HG02870 (cell line): ENCODE data around the gene COL4A1.

ENCODE experiments used
- ATAC-seq: cut with Tn5 transposase; IDR thresholded peaks from one replicate; pipeline ENCODE4 v1.9.1; 2021; ENCODE audit warnings: mild to moderate bottlenecking, moderate library complexity; ENCODE audit not compliant: unreplicated experiment

COL4A1 gene

DNA sequence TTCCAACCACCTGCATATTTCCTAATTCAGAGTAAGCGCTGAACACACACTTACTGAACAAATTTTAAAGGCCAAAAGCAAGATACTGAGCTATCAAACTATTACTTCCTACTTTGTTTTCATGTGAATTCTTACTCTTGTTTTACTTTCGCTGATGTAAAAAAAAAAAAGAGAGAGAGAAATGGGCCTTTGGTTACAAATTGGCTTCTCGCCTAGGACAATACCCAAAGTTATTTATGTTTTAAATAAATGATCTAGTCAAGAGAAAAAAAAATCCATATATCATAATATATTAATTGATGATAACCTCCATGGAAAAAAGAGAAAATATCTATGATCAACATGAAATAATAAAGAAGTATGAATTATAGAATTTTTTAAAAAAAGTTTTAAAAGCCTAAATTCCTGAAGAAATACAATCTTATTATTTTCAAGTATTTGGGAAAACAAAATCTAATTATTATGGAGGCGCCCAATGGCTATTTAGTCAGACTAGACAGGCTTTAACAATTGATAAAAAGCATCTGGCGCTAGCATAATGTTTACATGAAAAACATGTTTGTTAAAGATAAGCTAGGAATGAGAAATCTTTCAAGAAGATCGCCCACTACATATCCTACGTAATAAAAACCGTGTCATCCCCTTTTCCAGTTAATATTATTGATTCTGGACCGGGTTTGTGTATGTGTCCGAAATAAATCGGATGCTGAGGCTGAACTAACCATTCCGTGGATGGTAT, 9.0 kb downstream of the COL4A1 start:
- no peak for ATAC-seq

DNA sequence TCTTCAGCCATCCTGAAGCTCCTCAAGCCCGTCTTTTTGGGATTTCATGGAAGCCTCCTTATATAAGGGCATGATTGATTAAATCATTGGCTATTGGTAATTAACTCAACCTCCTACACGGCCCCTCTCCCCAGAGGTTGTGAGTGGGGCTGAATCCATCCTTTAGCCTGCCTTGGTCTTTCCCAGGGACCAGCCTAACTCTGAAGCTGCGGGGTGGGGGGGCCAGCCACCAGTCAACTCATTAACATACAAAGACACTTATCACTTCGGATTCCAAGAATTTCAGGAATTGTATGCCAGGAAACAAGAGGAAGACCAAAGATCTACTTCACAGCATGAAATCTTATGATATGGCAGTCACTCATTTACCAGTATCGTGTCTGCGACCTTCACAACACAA, 9.9 kb downstream of the COL4A1 start:
- ATAC-seq: no peak

DNA sequence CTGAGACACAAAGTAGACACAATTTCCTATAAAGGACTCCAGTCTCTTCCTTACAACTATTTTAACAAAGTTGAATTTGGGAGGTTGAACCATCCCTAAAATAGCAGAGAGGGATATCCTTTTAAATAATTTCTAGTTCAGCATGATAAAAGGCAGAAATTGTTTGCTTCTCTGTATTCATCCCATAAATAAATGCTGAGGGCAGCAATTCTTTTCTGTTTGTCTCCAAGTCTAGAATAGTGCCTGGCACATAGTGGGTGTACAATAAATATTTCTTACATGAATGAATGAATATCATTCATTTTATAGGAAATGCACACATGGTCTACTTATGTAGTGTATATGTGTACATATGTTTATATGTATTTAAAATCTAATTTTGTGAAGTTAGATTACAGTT, 12.3 kb downstream of the COL4A1 start:
- ATAC-seq: no peak

DNA sequence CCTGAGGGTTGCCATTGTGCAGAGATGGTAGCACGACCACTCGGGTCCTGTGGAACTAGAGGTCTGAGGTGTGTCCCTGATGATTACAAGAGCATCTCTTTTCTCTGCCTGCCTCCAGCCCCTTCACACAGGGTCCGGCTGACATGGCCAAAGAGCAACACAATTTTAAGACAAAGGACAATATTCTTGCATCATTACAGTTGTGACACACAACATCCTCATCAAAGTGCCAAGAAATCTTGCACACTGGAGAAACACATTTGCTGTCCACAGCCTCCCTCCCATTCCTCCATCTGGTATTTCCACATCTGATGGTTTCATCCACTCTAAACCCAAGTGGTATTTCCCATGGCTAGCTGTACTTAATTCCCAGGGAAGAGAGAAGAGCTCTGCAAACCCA, 12.8 kb downstream of the COL4A1 start:
- ATAC-seq: no peak

DNA sequence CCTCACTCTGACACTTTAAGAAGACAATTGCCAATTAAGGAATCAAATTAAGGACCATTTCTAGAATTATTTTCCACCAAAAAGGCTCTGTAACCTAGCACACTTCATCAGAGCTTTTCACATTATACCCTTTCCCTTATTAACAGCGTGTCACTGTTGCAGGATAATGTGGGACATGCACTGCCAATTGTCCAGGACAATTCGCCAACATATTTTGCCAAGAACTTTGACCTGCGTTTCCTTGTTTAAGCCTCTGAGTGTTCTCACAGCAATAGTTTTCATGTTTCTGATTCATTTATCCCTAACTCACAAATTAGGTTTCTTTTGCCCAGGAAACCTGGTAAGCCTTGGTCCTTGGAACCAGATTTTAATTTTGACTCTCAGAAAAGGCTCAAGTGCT, 13.3 kb downstream of the COL4A1 start:
- ATAC-seq: no peak

DNA sequence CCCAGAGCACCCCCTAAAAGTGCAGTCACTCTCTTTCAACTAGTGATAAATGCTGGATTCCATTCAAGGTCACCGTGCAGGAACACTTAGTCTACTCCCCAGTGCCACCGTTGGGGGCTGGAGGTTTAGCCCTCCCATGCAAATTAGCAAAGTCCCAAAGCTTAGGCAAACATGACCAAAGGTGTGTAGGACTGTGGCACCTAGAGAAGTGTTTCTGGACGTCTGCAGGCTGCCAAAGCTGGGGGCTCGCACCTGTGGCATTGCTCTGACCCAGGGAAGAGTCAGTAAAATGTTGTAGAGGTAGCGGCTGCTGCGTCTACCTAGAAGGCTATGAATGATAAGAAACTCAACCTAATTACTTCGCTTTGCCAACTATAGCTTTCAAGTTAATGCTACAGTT, 13.9 kb downstream of the COL4A1 start:
- ATAC-seq: no peak

DNA sequence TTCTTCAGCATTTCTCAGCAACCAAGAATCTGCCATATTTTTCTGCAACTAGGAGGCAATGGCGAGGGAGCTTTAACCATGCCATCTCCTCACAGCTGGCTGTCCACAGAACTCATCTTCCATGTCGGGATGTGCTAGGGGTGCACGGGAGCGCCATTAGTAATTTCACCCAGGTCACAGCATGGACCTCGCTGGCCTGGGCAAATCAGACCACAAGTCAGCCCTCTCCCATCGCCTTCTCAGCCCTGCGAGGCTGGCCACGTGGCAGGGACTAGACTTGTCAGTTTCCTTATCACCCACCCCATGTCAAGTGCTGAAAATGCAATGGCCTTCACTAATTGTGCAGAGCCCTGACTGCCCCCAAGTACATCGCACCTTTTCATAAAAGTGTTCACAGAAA, 15.7 kb downstream of the COL4A1 start:
- ATAC-seq: no peak

DNA sequence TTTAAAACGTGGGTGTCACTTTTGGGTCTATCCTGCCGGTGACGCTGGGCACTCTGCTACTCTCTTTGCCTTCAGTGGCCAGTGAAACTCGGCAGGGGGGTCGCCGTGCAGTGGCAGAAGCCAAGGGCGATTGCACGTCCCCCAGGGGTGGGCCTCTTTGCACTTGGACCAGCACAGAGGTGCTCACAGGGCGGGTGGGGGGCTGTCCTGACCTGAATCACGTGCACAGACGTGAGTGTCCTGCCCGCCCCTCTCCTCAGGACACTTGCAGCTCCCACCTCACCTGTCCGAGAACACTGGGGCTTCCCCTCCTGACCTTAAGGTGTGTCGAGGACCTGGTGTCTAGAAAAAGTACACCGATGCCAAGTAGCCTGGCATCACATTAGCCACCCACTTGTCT, 16.1 kb downstream of the COL4A1 start:
- no peak for ATAC-seq

DNA sequence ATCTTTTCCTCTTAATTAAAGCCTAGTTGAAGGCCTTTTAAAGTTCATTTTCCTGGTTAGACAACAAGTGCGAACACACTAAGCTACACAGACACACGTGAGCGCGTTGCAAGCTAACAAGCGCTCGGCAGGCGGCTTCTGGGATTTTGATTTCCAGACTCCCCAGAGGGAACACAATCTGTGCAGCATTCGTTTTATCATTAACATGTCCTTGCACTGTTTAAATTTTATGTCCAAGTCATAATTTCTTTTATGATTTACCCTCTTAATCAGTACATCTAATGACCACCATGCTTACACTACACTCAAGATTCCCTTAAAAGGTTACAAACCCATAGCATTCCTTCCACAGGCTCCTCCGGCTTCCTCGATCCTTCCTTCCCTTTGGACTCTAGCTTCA, 16.8 kb downstream of the COL4A1 start:
- no peak for ATAC-seq

DNA sequence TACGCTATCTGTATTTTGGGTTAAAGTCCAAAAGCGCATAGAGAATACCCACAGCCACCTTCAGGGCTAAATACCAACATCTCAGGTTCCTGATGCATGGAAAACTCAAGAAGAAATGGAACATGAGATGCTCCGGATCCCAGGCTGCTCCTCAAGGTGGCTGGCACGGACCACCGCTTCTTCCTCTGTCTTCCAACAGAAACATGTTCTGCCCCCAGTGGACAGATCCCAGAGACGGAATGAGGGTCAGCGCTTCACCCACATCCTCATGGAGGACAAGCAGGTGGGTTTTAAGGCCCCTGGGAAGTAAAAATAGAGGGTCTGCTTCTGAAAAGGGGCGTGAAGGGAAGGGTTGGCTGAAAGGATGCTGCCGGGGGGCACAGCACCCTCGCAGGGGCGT, 17.3 kb downstream of the COL4A1 start:
- no peak for ATAC-seq

DNA sequence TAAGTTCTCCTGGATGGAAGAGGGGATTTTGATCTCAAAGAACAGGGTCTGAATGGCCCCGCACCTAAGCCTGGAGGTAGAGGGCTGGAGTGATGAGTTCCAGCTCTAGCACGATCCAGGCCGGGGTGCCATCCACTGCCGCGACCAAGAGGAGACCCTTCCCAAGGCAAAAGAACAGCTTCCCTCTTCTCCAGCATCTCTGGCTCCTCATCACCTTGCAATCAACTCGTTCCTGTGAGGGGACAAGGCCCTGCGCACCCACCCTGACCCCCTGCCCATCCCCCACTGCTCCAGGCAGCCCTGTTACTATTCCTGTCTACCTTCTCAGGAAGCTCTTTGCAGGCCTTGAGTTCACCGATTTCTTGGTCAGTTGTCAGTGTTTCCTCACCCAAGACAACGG, 17.8 kb downstream of the COL4A1 start:
- no peak for ATAC-seq

DNA sequence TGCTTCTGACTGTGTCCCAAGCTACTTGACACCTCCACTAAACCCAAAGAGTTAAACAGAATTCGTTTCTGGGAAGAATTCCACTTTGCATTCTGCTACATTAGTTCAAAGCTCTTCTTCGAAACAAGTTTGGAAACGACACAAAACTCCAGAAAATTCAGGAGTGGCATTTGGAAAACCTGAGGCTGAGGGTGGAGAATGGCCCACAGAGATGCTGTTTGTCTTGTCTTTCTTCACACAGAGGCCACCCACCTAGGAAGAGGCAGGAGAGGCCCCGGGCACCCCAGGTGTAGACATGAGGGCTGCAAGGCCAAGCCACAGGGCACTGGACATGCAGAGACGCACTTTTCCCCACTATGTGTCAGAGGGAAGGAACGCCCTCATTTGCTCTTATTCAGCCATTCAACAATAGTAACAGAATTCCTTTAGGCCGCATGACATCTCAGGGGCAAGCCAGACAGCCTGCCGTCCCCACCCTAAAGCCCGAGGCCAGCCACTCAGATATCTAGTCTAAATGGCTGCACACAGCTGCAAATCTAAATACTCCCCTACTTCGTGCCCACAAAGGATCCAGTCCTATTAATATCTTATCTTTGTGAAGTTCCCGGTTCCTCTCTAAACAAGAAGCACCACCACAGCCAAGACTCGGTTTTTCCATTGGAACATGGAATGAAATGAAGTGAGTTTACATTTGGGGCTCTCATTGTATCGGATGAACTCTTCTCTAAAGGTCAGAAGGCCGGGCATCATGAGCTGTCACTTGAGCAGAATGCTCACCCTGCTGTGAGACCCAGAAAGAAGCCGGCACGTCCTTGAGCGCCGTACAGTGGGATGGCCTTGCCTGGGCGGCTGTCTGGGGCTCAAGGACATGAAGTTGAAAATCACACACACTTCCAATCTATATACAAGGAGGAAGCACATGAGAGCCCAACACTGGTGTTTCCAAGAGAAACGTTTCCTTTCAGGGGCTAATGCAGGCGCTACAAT, 19.8 kb downstream of the COL4A1 start:
- ATAC-seq: no peak

DNA sequence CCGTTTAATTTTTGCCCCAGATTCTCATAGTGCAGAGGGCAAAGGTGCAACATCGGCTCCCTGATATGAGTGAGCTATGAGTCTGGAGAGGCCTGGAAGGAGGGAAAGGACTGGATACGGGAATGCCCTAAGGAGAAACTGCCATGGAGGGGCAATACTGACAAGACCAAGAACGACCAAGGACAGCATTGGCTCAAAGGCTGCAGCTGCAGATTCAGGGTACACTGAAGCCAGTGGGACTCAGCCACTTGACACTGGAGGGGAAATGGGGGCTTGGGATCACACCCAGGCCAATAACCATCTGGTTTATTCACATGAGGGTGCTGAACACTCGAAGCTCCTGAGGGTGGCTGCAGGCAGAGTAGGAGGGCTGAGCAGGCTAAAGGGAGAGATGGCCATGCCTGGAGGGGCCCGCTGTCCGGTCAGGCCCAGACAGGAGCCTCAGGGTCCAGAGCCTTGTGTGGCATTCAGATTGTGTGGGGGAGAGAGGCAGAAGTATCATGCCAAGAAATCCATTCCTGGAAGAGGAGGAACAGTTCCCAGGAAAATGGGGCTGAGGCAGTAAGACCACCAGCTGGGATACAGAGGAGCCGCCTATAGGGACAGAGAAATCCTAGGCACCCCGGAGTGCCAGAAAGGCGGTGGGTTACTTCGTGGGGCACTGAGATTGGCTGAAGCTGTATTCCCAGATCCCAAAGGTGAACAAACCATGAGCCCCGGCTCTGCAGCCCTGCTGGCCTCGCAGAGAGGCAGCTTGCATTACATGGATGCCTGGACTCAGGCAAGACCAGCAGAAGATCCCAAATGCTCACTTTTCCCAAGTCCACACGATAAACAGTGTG, 20.7 kb downstream of the COL4A1 start:
- no peak for ATAC-seq

DNA sequence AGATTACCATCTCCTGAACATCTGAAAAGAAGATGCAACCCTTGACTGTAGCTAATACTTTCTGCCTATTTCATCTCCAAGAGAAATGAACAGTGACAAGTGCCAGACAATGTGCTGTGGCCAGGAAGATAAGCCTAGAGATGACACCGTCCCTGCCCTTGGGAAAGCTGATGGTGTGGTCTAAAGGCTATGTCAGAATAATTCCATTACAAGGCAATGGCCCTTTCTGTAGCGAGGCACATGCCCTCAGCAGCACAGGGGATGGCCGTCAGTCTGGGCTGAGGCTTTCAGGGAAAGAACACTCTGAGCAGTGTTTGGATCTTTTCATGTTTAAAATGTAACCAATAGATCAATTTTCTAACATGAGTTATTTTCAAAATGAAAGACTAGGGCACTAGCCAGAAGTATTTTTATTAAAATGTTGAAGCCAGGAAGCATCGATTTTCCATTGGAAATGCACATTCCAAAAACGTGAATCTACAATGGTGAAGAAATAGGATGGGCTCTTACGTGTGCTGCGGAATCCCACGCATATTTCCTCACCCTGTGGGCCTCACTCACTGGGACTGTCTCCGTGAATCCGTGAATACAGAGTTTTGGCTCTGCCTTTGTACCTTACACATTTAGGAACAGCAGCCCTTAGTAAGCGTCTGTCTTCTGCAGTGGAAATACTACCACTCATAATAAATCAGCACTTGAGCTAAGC, 22.0 kb downstream of the COL4A1 start:
- no peak for ATAC-seq

DNA sequence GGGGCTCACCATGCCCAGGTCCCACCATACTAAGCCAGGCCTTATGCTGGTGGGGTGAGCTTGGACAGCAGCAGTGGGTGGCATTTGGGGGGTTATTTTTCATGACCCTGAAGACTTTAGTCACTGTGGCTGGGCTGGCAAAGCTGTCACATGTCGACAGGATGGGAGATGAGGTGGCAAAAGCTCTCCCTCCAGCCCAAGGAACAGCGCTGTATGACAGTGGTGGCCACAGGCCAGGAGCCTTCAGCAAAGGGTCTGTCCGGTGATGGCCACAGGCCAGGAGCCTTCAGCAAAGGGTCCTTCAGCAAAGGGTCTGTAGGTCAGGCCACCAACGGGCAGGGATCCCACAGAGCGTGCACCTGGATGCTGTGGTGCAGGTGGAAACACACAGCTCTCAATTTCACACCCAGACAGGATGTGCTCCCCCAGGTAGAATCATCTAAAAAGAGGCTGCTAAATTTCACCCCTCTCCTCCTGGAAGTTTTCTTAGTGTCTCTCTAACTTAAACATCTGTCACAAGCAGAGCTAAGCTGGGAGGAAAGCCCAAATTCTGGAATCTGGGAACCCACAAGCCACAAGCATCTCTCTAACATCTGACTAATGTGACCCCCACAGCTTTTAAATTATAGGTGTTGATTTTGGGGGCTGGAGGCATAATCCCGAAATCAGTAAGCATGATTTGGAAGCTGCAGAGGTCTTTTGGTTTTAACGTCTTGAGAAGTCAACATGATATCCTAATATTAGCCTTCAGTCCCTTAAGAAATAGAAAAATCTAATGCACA, 23.0 kb downstream of the COL4A1 start:
- no peak for ATAC-seq

DNA sequence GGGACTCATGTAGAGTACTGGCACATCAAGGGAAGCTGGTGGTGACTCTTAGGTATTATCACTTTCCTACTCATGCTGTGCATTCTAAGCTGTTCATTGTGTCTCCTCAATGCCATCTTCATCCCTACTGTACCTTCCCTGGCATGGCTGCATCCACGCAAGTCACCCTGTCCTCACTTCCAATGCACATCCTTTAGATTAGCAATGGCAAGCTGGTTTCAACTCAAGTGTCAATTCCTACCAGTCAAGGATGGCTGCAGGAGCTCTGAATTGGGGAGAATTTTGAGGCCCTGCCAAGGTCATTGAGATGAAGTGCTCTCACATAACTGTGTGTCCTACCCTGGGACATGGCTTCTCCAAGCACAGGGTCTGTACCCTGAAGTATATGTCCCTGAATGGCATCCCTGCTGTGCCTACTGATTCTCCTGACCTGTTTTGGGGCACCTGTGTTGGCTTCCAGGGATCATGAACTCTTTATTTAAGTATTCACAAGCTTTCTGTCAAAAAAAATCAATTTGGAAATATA, 24.6 kb downstream of the COL4A1 start:
- ATAC-seq: no peak

DNA sequence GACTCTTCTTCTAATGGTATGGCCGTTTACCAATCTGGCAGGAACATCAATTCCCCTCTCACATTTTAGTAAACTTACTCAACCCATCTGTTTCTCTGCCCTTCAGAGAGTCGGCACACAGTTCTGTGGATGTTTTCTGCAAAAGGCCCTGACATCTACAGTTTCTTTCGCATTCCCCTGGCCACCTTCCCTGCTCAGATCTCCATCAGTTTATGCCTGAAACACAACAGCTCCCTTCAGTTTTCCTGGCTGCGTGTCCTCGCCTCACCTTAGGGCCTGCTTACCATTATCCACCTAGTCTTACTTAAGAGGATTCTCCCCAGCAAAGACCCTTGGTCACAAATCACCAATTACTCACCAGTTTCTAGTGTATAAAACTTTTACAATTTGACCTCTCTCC, 25.2 kb downstream of the COL4A1 start:
- no peak for ATAC-seq

DNA sequence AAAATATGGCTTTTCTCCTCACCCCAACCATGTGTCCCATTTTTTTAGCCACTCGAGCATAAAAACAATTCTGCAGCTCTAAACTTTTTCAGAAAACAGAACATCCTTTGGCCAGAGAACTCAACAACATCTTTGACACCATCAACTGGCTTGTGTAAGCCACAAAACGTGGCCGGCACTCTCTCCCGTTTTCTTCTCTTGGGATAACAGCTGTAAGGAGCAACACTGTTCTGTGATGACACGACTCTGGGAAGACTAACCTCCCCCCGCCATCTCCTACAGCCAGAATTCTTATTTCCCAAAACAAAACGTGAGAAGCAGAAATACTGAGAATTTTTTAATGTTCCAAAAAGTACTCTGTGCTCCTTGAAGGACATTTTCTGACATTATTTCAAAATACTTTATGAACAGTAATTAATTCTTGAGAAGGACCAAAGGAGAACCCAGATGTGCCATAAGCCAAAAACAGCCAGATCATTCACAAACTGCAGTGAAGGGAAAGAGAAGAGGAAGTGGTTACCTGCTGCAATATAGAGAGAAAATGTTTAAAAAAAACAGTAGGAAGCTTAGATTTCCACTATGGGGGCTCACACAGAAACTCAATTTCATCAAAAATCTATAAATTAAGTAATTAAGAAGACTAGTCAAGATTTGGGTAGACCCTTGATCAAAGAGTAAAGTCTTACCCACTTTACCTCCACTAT, 25.8 kb downstream of the COL4A1 start:
- ATAC-seq: no peak

DNA sequence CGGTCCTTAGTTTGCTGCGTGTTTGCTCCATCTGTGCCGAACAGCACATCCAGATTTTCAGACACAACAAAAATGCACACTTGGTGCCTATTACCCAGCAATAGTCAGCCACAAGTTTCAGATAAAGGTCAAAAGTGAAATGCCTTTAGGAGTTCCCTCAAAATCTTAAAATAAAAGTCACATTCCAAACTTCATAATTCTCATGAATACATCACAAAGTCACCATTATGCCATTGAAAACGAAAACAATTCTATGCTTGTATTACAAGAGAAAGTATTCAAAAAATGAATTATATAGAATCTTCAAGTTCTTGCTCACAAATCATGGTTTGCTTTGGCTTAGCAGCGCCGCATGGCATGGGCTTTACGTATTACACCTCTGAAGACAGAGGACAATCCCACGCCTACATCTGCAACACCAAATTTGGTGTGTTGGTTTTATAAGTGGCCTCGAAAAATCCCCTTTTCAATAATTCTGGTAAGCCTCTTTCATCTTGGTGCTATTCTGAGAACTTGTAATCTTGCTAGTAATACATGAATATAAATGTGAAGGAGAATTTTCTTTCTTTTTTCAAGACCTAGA, 26.6 kb downstream of the COL4A1 start:
- ATAC-seq: no peak
